ENCODE results near the gene HK2.
"Not testable (repeated sequence)": the region's sequence is repeated elsewhere in the genome, so short reads cannot be mapped to it uniquely, and the experiment has no call there.

The HK2 gene

DNA sequence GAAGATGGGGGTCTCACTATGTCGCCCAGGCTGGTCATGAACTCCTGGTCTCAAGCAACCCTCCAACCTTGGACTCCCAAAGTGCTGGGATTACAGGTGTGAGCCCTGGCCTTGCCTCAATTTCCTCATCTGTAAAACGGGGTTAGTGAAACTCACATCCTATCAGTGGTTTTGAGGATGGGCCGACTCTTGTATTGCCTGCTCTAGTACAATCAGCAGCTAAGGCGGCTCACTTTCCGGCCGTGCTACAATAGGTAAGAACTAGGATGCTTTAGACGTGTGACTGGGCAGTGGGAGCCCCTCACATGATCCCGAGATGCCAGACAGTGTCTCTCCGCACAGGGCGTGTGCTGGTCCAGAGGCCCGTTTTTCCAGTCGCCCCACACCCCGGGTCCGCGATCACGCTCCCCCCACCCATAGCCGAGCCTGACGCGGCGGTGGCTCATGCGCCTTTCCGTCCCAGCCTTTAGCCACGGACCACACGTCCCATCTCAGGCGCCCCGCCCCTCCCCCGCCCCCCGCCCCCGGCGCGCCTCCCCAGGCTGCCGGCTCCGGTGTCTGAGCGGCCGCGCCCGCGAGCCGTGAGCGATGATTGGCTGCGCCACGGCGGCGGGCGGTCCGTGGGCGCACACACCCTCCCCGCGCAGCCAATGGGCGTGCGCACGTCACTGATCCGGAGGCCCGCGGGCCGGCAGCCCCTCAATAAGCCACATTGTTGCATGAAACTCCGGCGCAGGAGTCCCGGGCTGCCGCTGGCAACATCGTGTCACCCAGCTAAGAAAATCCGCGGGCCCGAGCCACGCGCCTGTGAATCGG lies at the start of gene HK2:
TSS of gene HK2 (plus strand) at position 710 of the 816 bp plus-strand sequence. CDS start 454 bp downstream, outside the sequence.
- peak; percentile 77 to 89 for DNase-seq

DNA sequence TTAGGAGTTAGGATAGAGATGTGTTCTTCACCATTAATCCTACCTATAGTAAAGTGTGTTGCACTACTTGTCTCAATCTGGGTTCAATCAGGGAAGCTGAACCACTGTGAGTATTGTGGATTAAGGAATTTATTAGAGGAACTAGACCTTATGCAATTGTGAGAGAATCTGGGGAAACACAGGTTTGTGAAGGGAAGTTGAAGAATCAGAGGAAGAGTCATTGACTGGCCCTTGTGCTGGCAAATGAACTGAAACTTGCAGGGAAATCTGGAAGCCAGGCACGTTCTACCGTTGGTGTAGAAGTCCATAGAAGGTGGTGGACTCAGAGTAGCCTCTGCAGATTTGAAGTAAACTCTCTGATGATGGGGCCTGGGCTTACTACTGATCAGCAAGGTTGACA lies 44.7 kb upstream of the HK2 start:
- no peak for DNase-seq

DNA sequence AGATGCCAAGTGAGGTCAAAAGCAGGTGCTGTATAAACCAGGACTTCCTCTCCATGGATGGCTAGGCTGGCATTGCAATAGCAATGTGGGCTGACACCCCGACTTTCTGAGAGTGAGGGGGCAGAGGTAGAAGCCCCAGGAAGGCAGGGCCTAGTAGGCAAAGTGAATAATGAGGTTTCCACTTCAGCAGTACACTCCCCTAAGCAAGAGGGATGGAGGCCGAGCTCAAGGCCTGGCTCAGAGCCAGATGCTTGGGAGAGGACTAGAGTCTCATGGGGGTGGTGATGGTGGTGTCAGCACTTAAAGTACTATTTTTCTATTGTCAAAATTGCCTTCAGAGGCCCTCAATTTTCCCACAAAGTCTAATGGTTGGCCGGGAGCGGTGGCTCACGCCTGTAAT lies 41.6 kb upstream of the HK2 start:
- no peak for DNase-seq

DNA sequence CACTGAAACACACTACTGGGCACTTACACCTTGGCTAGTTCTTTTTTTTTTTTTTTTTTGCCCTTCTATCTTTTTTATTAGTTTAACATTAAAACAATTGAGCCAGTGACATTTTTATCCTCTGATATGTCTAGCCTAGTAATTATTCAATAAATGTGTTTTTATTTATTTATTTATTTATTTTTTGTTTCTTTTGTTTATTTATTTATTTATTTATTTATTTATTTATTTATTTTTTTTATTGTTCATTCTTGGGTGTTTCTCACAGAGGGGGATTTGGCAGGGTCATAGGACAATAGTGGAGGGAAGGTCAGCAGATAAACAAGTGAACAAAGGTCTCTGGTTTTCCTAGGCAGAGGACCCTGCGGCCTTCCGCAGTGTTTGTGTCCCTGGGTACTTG lies 39.0 kb upstream of the HK2 start:
- not testable (repeated sequence) for DNase-seq

DNA sequence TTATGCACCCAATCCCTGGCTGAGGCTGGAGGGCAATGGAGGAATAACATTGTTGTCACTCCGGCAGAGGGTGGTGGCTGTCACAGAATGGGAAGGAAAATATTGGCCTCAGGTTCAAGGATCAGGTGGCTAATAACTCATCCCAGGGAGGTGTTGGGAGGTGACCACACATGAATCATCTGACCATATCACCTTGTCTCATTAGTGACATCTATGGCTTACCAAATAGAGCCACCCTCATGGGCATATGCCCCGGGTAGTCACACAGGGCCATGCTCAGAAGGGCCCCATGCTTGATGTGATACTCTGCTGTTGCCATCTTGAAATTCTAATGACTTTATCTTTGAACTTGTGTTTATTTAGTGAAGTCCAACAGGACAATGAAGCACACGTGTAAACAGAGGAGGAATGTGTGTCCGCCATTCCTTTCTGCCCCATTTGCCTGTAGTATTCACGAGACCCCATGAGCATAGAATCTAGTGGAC lies 27.5 kb upstream of the HK2 start:
- no peak for DNase-seq

DNA sequence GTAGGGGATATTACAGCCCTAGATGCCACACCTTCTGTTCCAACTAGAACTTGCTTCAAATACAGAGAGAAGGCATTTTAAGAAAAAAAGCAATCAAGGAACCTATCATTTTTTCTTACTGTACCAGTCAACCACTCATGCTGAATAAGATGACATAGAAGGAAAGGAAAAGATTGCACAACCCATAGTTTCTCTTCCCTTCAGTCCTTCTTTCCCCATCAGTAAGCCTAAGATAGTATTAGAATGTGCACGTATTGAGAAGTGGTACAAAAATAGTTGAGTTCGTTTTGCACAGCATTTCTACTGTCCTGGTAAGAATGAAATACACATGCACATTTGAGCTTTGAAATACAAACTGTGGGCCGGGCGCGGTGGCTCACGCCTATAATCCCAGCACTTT lies 27.0 kb upstream of the HK2 start:
- no peak for DNase-seq

DNA sequence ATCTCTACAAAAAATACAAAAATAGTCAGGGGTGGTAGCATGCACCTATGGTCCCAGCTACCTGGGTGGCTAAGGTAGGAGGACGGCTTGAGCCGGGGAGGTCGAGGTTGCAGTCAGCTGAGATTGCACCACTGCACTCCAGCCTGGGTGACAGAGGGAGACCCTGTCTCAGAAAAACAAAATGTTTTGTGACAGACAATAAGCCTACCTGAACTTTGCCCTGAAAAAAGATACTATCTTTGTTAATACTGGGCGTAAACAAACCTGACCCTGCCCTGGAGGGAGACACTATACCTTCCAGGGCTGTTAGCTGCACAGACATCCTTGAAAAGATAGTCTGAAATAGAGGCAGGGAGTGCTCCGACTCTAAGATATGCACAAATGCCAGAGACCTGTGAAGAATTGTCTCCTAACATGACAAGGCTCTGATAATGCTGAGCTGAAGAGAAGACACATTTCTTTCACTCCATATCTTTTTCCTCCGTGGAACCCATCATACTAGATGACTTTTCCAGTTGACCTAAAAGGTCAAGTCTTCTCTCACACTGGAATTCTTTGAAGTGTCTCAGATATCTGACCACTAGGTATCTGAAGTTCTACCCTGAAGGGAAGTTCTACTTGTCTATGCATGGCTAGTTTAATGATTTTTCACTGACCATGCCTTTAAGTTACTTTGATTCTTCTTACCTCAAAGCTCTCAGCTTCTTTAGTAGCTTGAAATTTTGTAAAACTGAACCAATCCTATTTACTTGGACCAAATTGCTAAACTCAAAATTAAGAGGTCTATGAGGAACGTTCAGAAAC lies 20.9 kb upstream of the HK2 start:
- DNase-seq: no peak

DNA sequence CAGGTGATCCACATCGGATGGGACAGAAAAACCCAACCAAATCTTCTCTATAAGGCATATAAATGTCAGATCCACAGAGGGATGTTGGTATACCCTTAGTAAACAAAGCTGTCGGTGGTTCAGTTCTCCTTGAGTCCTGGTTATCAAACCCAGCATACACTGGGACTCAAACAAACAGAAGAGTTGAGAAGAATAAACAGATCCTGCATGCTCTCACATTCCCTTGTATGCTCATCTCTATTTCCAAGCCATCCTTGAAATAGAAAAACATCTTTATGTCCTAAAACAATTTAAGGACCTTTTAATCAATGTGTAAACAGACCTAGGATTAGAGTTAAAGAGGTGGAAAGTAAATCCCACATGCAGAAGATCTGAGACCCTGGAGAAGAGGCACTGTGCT lies 19.8 kb upstream of the HK2 start:
- DNase-seq: no peak

DNA sequence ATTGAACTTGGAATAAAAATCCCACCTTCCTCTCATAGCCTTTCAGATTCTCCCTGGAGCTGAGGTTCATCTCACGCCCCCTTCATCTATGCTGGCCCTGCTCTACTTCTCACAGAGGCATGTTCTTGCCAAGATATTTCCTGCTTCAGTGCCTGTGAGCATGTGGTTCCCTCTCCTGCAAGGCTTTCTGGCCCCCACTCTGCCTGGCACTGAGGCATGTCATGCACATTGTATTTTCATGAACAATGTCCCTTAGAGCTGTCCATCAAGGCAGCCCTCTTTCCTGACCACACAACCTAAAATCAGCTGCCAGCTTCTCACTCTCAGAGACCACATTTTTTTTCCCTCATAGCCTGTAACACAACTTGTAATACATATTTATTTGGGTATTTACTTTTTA lies 18.0 kb upstream of the HK2 start:
- no peak for DNase-seq

DNA sequence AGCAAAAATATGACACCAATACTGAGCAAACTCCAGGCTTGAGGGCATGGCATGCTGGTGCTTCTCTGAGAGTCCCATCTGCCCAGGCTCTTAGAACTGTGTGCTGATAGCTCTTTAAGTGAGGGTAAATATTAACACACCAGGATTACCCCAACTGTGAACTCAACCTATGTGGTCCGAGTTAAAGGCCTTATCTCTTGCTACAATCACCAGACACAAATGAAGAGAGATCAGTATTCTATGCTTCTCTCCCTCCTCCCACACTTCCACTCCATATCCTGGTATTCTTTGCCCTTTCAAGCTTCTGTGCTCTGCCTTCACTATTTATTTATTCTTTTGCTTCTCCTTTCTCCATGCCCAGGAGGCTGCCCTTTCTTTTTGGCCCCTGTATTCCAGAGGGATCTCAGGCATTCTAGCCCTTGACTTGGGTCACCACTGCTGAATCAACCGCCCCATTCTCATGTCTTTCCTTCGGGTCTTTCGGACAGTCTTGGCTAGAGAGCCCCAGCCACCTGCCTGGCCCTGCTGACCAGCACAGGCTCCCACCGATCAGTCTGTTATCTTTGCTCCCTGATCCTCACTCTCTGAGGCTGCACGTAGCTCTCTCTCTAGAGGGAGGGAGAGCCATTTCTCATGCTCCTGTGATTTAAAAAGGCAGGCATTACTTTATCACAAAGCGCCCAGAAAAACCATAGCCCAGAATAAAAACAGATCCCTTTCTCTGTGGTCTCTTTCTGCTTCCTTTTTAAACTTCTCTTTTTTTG lies 17.2 kb upstream of the HK2 start:
- DNase-seq: peak in 1 of 2 experiments; percentile 44

DNA sequence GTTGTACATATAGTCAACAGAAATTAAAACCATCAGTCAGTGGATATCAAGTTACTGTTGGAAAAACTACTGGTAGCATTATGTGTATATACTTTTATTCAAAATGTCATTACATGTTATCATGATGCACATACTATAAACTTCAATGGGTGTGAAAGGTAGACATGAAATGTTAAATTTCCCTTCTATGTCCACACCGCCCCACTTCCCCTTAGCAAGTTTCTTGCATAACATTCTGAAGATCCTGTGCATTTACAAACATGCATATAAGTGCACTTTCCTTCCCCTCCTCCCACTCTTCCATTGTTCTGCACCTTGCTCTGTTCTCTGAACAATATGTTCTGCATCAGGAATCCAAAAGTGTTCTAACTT lies 16.6 kb upstream of the HK2 start:
- DNase-seq: no peak

DNA sequence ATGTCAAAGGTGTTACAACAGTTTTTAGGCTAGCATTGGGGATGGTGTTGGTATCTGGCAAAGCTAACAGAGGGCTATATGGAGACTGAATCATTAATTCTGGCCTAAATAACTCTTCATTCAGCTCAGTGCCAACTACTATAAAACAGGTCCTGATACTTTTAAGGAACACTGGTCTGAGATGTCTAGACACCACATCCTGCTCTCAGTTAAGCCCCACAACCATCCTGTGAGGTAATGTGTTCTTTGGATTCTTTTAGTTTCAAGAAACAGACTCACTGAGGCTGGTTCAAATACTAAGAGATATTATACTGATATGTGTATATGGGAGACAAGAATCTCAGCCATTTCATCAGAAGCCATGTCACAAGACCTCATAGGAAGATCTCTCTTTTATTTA lies 14.2 kb upstream of the HK2 start:
- DNase-seq: no peak

DNA sequence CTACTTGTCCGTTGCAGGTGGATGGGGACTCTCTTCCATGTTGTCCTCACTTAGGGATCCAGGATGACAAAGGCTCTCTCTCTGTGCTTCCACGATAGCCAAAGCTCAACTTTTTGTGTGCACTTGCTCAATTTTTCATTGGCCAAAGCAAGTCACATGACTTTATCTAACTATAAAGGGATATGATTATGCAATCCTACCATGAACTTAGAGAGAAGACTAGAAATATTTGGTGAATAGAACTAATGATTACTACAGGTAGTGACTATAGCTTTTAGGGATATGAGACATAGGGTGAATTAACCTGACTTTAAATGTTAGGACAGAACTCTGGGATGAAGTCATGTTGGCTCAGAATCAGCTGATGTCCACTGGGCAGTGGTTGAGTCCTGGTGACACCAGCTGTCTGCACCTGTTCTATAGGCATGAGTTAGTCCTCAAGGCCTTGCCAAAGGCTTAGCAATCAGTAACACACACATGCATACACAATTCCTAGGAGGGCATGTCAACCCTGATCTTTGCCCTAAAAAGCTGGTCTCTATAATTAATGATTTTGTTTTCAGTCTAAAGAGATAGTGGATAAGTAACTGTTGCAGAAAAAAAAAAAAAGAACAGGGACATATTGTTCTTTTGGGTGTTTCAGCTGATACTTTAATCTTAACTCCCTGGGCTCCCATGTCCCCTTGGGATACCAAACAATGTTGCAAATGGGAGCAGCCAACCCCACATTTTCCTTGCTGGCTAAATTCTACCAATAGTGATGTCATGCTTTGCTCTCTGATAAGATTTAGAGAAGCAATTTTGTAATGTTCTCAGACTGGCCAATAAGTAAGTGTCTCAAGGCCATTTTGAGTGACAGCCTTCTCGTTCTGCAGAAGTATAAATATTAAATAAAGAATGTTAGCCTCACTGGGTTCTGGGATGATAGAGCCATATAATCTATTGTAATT lies 12.5 kb upstream of the HK2 start:
- no peak for DNase-seq

DNA sequence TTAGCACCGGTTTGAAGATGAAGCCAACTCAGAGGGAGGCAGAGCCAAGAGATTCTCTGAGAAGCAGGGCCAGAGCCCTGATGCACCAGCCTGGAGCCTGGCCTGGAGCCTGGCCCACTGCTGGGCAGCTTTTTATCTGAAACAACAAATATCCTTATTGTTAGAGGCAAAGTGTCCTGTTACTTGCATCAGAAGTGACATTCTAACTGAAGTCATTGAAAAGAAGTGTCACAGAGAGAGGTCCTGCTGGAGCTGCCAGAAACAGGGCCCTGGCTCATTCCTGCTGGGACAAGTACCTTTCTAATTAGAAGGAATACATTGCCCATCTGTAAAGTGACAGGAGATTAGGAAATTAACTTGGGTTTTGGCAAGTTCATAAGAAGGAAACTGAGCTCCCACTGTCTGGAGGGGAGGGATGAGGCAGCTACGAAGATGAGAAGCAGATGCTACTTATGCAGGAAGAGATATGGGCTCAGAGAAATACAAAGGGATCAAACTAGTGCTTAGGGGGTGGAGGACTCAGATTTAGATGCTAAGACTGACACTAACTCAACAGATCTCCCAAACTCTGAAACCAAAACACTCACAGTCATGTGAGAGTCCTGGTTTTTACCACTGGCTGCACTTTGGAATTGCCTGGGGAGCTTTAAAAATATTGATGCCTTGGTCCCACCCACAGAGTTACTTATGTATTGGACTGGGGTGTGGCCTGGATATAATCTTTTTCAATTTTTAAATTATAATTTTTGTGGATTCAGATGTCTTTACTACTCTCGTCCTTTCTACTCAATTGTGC lies 11.0 kb upstream of the HK2 start:
- no peak for DNase-seq

DNA sequence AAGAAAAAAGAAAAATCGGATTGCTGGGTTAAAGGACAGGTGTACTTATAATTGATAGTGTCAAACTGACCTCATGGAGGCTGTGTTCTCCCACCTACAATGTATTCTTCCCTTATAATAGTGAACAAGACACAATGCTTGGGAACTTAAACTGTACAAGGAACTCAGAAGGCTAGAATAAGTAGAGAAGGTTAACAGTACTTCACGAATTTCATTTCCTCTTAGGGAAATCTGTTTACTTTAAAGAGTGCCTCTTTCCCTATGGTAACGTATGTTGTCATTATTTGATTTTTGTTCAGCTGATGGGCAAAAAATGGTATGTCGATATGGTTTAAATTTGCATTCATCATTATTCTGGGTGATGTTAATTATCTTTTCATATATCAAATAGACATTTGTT lies 9.2 kb upstream of the HK2 start:
- DNase-seq: no peak

DNA sequence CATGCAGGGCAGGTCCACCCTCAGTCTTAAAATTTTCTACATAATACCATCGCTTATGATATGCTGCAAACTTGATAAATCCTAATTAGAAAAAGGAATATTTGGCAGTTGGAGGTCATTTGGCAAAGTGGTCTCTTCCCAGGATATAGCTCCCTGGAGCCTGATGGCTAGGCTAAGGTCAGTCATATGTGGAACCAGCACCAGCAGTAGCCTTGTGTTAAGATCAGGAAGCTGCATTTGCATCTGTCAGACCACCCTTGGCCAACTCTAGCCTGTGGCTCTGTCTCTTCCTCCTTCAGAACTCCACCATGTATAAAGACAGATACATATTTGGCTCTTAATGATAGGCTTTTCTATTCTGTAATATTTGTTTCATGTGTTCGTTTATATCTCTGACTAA lies 5.4 kb upstream of the HK2 start:
- no peak for DNase-seq

DNA sequence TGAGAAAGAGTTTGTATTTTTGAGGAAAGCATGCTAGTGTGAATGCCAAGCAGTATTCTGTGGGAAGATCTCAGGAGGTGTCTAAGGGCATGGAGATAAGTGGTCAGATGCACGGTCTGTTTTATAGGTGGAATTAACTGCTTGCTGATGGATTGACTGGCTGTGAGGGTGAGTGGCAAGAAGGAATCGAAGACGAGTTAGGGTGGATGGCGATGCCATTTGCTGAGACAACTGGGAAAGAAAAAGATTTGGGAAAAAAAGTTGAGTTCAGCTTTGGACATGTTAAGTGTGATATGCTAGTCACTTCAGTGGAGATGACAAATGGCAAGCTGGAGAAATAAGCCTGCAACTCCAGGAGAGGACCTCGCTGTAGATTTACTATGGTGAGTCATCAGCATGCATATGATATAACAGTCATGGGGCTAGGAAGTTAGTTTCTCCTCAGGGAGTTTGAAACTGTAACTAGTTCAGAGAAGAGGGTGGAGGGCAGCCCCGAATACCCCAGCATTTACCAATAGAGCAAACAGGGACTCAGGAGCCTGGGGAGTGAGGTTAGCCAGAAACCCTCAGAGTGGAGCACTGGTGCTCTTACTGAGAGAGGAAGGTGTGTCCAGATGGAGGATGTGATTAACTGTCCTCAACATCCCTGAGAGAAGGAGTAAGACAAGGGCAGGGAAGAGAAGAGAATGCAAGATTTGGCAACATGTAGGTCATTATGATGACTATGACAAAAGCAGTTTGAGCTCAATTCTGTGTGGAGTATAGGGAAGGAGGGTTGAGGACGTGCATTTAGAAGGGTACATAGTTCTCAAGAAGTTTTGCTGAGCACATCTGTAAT lies 2.0 kb upstream of the HK2 start:
- DNase-seq: no peak

DNA sequence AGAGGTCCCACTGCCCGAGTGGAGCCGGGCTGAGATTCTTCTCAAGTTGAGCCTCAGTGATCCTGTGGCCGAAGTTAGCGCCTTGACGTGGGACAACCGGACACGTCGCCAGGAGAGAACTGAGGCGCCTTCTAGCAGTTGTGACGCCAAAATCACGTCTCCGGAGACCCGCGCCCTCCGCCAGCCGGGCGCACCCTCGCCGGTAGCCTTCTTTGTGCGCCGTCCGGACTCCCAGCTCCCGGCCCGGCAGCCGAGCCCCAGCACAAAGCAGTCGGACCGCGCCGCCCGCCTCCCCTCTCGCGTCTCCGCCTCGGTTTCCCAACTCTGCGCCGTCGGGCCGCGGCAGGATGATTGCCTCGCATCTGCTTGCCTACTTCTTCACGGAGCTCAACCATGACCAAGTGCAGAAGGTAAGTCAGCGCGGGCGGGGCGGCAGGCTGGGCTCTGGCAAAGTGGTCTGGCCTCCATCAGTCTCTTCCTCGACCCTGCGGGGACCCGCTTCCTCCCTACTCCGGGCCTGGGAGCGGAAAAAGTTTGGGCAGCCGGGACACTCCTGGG lies 386 bp downstream of the HK2 start:
- DNase-seq: not testable (repeated sequence)

DNA sequence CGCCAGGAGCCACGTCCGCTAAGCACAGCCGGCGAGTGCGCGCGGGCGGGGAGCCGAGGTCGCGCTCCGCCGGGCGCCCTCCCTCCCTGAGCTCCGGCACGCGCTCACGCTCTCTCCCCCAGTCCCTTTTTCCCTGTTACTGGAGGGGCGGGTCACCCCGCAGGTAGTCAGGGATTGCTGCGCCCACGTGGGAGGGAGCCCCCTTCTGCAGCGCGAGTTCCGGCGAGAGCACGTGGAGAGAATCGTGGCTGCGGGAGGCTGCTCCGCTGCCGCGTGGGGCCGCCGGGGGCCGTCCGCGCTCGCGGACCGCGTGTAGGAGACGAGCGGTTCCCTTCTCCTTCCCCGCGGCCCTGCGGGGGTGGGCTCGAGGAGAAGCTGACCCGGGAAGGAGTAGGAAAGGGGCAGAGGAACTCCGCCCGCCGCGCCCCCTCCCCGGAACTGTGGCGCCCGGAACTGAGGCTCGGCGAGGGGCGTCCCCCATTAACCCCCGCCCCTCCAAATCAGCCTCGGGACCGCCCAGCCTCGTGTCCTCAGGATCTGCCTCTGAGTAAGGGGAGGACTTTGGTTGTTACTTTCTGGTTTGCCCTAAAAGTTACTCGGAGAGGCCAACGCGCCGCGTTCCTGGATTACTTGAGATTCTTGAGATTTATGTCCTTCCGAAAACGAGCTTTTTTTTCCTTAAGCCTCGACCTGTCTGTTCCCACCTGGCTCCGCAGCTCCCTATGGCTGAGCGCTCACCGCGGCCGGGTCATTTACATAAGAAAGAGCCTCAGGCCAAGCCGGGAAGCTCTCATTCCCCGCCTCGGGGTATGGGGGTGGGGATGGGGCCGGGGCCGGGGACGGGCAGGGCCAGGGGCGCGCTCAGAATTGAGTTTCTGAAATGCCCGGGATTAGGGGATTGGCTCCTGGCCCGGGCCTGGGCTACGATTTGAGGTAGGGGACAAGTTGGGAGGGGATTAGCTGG lies 1.1 kb downstream of the HK2 start:
- DNase-seq: peak; percentile 22 to 48

Measured in NCI-H1930 (cell line).